Ishikawa (cell line): ENCODE measurements around the gene APOBEC3A.

Experiments used
- CEBPB ChIP-seq: IDR thresholded peaks from 2 replicates; pipeline ENCODE4 v1.6.1; 2012
- EGR1 ChIP-seq: IDR thresholded peaks from 2 replicates; pipeline ENCODE4 v1.6.1; 2012
- FOXM1 ChIP-seq: IDR thresholded peaks from 2 replicates; pipeline ENCODE4 v1.6.1; 2012; ENCODE audit warnings: low read depth, borderline replicate concordance
- REST ChIP-seq: IDR thresholded peaks from 2 replicates; pipeline ENCODE4 v1.6.1; 2012; ENCODE audit warnings: low read depth, mild to moderate bottlenecking
- YY1 ChIP-seq: IDR thresholded peaks from 2 replicates; pipeline ENCODE4 v1.6.1; 2012; ENCODE audit warnings: low read depth
- ZBTB7A ChIP-seq: IDR thresholded peaks from 2 replicates; pipeline ENCODE4 v1.6.1; 2012; ENCODE audit warnings: low read depth
- TF ChIP-seq, protein P1 (sequence below): IDR thresholded peaks from 2 replicates; pipeline ENCODE4 v1.6.1; 2012

DNA sequence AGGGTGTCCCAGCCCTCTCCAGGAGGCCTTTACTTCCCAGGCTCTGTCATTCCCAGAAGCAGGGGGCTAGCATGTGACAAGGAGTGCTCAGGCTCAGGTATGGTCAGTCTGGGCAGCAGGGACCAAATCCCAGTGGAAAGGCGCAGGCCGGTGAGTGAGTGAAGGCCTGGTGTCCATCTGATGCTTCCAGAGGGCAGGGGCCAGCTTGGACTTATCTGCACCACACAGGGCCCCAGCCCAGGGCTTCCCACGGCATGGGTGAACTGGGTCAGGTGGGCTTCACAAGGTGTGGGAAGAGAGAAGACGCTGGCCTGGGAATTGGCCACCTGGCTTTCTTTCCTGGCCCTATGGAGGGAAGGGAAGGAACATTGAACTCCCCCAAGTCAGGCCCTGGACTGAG, 20.4 kb upstream of the APOBEC3A start:
- no peak for TF ChIP-seq YY1
- no peak for TF ChIP-seq REST
- no peak for TF ChIP-seq ZBTB7A
- TF ChIP-seq CEBPB: no peak
- no peak for TF ChIP-seq FOXM1
- no peak for TF ChIP-seq EGR1
- TF ChIP-seq, protein P1, sequence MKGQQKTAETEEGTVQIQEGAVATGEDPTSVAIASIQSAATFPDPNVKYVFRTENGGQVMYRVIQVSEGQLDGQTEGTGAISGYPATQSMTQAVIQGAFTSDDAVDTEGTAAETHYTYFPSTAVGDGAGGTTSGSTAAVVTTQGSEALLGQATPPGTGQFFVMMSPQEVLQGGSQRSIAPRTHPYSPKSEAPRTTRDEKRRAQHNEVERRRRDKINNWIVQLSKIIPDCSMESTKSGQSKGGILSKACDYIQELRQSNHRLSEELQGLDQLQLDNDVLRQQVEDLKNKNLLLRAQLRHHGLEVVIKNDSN: no peak
